ENCODE measurements around the gene TINAGL1.

The TINAGL1 gene

GRCh38 chr1:31556481-31557006, 19.8 kb upstream of the TINAGL1 start:
- no peak for TF ChIP-seq POLR2AphosphoS5 (IDR thresholded peaks at IDR 0.05; ENCODE audit: low read depth, low read length)
- no peak for TF ChIP-seq SIN3A (IDR thresholded peaks at IDR 0.05; ENCODE audit: borderline replicate concordance, insufficient read depth, low read length)
- no peak for TF ChIP-seq REST (IDR thresholded peaks at IDR 0.05; ENCODE audit: insufficient read depth in 1 of 2, low read depth in 2 of 2, low read length in 2 of 2)
- no peak for TF ChIP-seq FOXP2 (optimal IDR thresholded peaks at IDR 0.05; ENCODE audit: borderline replicate concordance, extremely low read depth, extremely low read length, insufficient read depth)
- TF ChIP-seq TAF1 (IDR thresholded peaks at IDR 0.05; ENCODE audit: borderline replicate concordance, insufficient read depth, low read length) = no peak

GRCh38 chr1:31559715-31560114, 16.6 kb upstream of the TINAGL1 start:
- TF ChIP-seq TAF1 (IDR thresholded peaks at IDR 0.05; ENCODE audit: borderline replicate concordance, insufficient read depth, low read length) (no peak), FOXP2 (optimal IDR thresholded peaks at IDR 0.05; ENCODE audit: borderline replicate concordance, extremely low read depth, extremely low read length, insufficient read depth) (no peak), SIN3A (IDR thresholded peaks at IDR 0.05; ENCODE audit: borderline replicate concordance, insufficient read depth, low read length) (no peak), POLR2AphosphoS5 (IDR thresholded peaks at IDR 0.05; ENCODE audit: low read depth, low read length) (no peak), REST (IDR thresholded peaks at IDR 0.05; ENCODE audit: insufficient read depth in 1 of 2, low read depth in 2 of 2, low read length in 2 of 2) (no peak)

GRCh38 chr1:31560394-31560793, 15.9 kb upstream of the TINAGL1 start:
- TF ChIP-seq SIN3A (IDR thresholded peaks at IDR 0.05; ENCODE audit: borderline replicate concordance, insufficient read depth, low read length) (no peak), TAF1 (IDR thresholded peaks at IDR 0.05; ENCODE audit: borderline replicate concordance, insufficient read depth, low read length) (no peak), REST (IDR thresholded peaks at IDR 0.05; ENCODE audit: insufficient read depth in 1 of 2, low read depth in 2 of 2, low read length in 2 of 2) (no peak), POLR2AphosphoS5 (IDR thresholded peaks at IDR 0.05; ENCODE audit: low read depth, low read length) (no peak), FOXP2 (optimal IDR thresholded peaks at IDR 0.05; ENCODE audit: borderline replicate concordance, extremely low read depth, extremely low read length, insufficient read depth) (no peak)

GRCh38 chr1:31562707-31563360, 13.5 kb upstream of the TINAGL1 start:
- TF ChIP-seq TAF1 (IDR thresholded peaks at IDR 0.05; ENCODE audit: borderline replicate concordance, insufficient read depth, low read length) = no peak
- no peak for TF ChIP-seq SIN3A (IDR thresholded peaks at IDR 0.05; ENCODE audit: borderline replicate concordance, insufficient read depth, low read length)
- no peak for TF ChIP-seq REST (IDR thresholded peaks at IDR 0.05; ENCODE audit: insufficient read depth in 1 of 2, low read depth in 2 of 2, low read length in 2 of 2)
- TF ChIP-seq POLR2AphosphoS5 (IDR thresholded peaks at IDR 0.05; ENCODE audit: low read depth, low read length) = no peak
- no peak for TF ChIP-seq FOXP2 (optimal IDR thresholded peaks at IDR 0.05; ENCODE audit: borderline replicate concordance, extremely low read depth, extremely low read length, insufficient read depth)
